ENCODE measurements around the gene FGFR3. TPM values are rescaled to one million over a fixed set of nuclear protein-coding genes. Genes with fewer than 3 reads are reported as not detected.

Gene FGFR3
- total and polyA plus RNA-seq, 7 donors: 0.16 to 14.0 (median 0.83) TPM

GRCh38 chr4:1756893-1757779 lies 36.0 kb upstream of the FGFR3 start:
- intact Hi-C loops (cut with DNase I): no loop called here
- TF ChIP-seq POLR2A (IDR thresholded peaks at IDR 0.05) (no peak), CTCF (IDR thresholded peaks at IDR 0.05) (no peak), EP300 (IDR thresholded peaks at IDR 0.05) (no peak), POLR2AphosphoS5 (IDR thresholded peaks at IDR 0.05) (no peak)
- 80 to 84% methylated on average over 20 of the region's 20 CpGs for WGBS, 2 donors
- H3K27ac ChIP-seq: no peak overlapping the region
- H3K9me3 ChIP-seq: no peaks in the 10 kb centered on the region
- H3K27me3 ChIP-seq: no peaks in the 10 kb centered on the region
- H3K4me1 ChIP-seq: no peaks in the 10 kb centered on the region
- no peak overlapping the region for H3K4me3 ChIP-seq
- DNase-seq: no peak
- no peaks in the 10 kb centered on the region for H3K36me3 ChIP-seq

GRCh38 chr4:1757836-1758235 lies 35.3 kb upstream of the FGFR3 start:
- 48 to 70% methylated on average over 17 of the region's 17 CpGs for WGBS, 2 donors
- TF ChIP-seq CTCF (IDR thresholded peaks at IDR 0.05): no peak
- no peak for TF ChIP-seq POLR2A (IDR thresholded peaks at IDR 0.05)
- no peak for TF ChIP-seq POLR2AphosphoS5 (IDR thresholded peaks at IDR 0.05)
- no peak for TF ChIP-seq EP300 (IDR thresholded peaks at IDR 0.05)
- DNase-seq: no peak
- Histone ChIP-seq H3K36me3 (no peaks in the 10 kb centered on the region), H3K27ac (no peak overlapping the region), H3K4me1 (peaks cover 0 to under 1% (median under 1%) of the 10 kb centered on the region in 4 donors), H3K4me3 (no peak overlapping the region), H3K9me3 (no peaks in the 10 kb centered on the region), H3K27me3 (no peaks in the 10 kb centered on the region)
- intact Hi-C loops (cut with DNase I): no loop called here

- DNase-seq: no peak
- no peaks in the 10 kb centered on the region for H3K36me3 ChIP-seq
- intact Hi-C loops (cut with DNase I): no loop called here
- H3K27ac ChIP-seq: no peak overlapping the region
- no peak for TF ChIP-seq POLR2A (IDR thresholded peaks at IDR 0.05)
- 71 to 86% methylated on average over 27 of the region's 27 CpGs for WGBS, 2 donors
- no peak overlapping the region for H3K4me3 ChIP-seq
- H3K9me3 ChIP-seq: no peaks in the 10 kb centered on the region
- peaks cover under 1 to 7% (median 5%) of the 10 kb centered on the region in 4 donors for H3K4me1 ChIP-seq
- no peaks in the 10 kb centered on the region for H3K27me3 ChIP-seq
These were observed 34.6 kb upstream of the FGFR3 start for GRCh38 chr4:1758306-1759121.

- no peak for TF ChIP-seq CTCF (IDR thresholded peaks at IDR 0.05)
- no peak for TF ChIP-seq EP300 (IDR thresholded peaks at IDR 0.05)
- no peak for TF ChIP-seq POLR2A (IDR thresholded peaks at IDR 0.05)
- no peak for TF ChIP-seq POLR2AphosphoS5 (IDR thresholded peaks at IDR 0.05)
- no peak for DNase-seq
- Histone ChIP-seq H3K4me3 (no peak overlapping the region), H3K9me3 (no peaks in the 10 kb centered on the region), H3K27me3 (no peaks in the 10 kb centered on the region), H3K4me1 (peaks cover 4 to 14% (median 9%) of the 10 kb centered on the region in 4 donors), H3K27ac (no peak overlapping the region), H3K36me3 (no peaks in the 10 kb centered on the region)
- WGBS, 2 donors: 85 to 86% methylated on average over 19 of the region's 19 CpGs
- intact Hi-C loops (cut with DNase I): no loop called here
These were observed 33.8 kb upstream of the FGFR3 start for GRCh38 chr4:1759170-1759817.

GRCh38 chr4:1759818-1760223 lies 33.3 kb upstream of the FGFR3 start:
- no peak for DNase-seq
- Histone ChIP-seq H3K9me3 (no peaks in the 10 kb centered on the region), H3K27ac (no peak overlapping the region), H3K27me3 (no peaks in the 10 kb centered on the region), H3K36me3 (no peaks in the 10 kb centered on the region), H3K4me3 (no peak overlapping the region), H3K4me1 (peaks cover 4 to 14% (median 9%) of the 10 kb centered on the region in 4 donors)
- no peak for TF ChIP-seq POLR2AphosphoS5 (IDR thresholded peaks at IDR 0.05)
- no peak for TF ChIP-seq CTCF (IDR thresholded peaks at IDR 0.05)
- TF ChIP-seq EP300 (IDR thresholded peaks at IDR 0.05): no peak
- TF ChIP-seq POLR2A (IDR thresholded peaks at IDR 0.05): no peak
- intact Hi-C loops (cut with DNase I): no loop called here
- WGBS, 2 donors: 57 to 65% methylated on average over 13 of the region's 13 CpGs
